ENCODE results near the gene NR5A2.

GRCh38 chr1:200124309-200124708 is 96.8 kb downstream of the NR5A2 start:
- TF ChIP-seq POLR2A (IDR thresholded peaks at IDR 0.05) (no peak), POLR2AphosphoS5 (IDR thresholded peaks at IDR 0.05; ENCODE audit: insufficient read depth in 1 of 2, low read depth in 1 of 2) (no peak), CTCF (IDR thresholded peaks at IDR 0.05) (no peak)

Data from vagina (tissue), 2 donors.